Transverse colon (tissue), 4 donors: ENCODE data around the gene ZDBF2. TPM values are rescaled to one million over a fixed set of nuclear protein-coding genes. Genes with fewer than 3 reads are reported as not detected.

Experiments used
- DNase-seq: peaks from one replicate; pipeline ENCODE4 v3.0.0-alpha.2; 2019
- H3K27ac ChIP-seq, 4 donors: fragments of 200-600 bp; sonication (generic); 2 replicates each; pipeline ENCODE4 v1.5.1; 2016 to 2018; ENCODE audit warnings: inconsistent platforms in 4 of 4
- H3K27me3 ChIP-seq: fragments of 200-600 bp; sonication (generic); 2 replicates; pipeline ENCODE4 v1.5.1; 2017; ENCODE audit warnings: inconsistent platforms
- H3K36me3 ChIP-seq, 4 donors: fragments of 200-600 bp; sonication (generic); 2 replicates each; pipeline ENCODE4 v1.5.1; 2017 to 2019; ENCODE audit warnings: inconsistent platforms in 4 of 4
- H3K4me1 ChIP-seq, 4 donors: fragments of 200-600 bp; sonication (generic); 2 replicates each; pipeline ENCODE4 v1.5.1; 2017 to 2020; ENCODE audit warnings: inconsistent platforms in 4 of 4
- H3K4me3 ChIP-seq, 4 donors: fragments of 200-600 bp; sonication (generic); 1 replicate in 1 of 4; 2 replicates in 3 of 4; pipeline versions ENCODE4 v1.5.1 to v1.6.1; 2017 to 2019; ENCODE audit warnings: inconsistent platforms in 4 of 4
- H3K9me3 ChIP-seq, 2 donors: fragments of 200-600 bp; sonication (generic); 2 replicates each; pipeline ENCODE4 v1.5.1; 2017 to 2019; ENCODE audit warnings: inconsistent platforms in 2 of 2
- EP300 ChIP-seq: sonication (generic); formaldehyde crosslinking; IDR thresholded peaks from one replicate; pipeline ENCODE4 v1.6.1; 2017; ENCODE audit warnings: antibody characterized with exemption, low read depth
- POLR2A ChIP-seq: fragments of 450-650 bp; IDR thresholded peaks from one replicate; pipeline ENCODE4 v1.6.1; 2016; ENCODE audit warnings: antibody characterized with exemption, mild to moderate bottlenecking, moderate library complexity
- POLR2AphosphoS5 ChIP-seq, 3 donors: sonication (generic); formaldehyde crosslinking; IDR thresholded peaks; one replicate each; pipeline ENCODE4 v1.6.1; 2016; ENCODE audit warnings: antibody characterized with exemption in 3 of 3
- WGBS, 2 donors: methylation state at CpG; one replicate each; pipeline ENCODE4 v1.1.5; 2018; ENCODE audit warnings: low coverage in 1 of 2; 5-methylcytosine and 5-hydroxymethylcytosine counted together
- in situ Hi-C, 4 donors: fragments of 200-750 bp; cut with MboI; loops; one replicate each; pipeline versions ENCODE4 v1.15.0 to v1.15.1; 2017; ENCODE audit warnings: low sequenced_read_pairs in 3 of 4, low pct_ligation_motif_present in 1 of 4, low pct_unique_long_range_greater_than_20kb in 1 of 4
- intact Hi-C: fragments of 100-400 bp; cut with DNase I; formaldehyde crosslinking; loops from one replicate; pipeline ENCODE4 v1.15.1; 2023; ENCODE audit warnings: low total_unique reads
- total RNA-seq, 4 donors: library from RNA; depleted of rRNA; stranded (reverse); fragments of >200 nt; gene quantifications; one replicate each; pipeline ENCODE4 v1.1.0, GENCODE V29; 2016
- TF ChIP-seq, protein P1 (sequence below), 5 experiments: fragments of 200-600 bp in 3 of 5; fragments of 450-650 bp in 2 of 5; sonication (generic) in 3 of 5; IDR thresholded peaks; 1 replicate in 2 of 5; 2 replicates in 3 of 5; pipeline ENCODE4 v1.5.1; 2016 to 2017; ENCODE audit warnings: antibody characterized with exemption in 5 of 5, inconsistent platforms in 3 of 5, mild to moderate bottlenecking in 2 of 5, moderate library complexity in 1 of 5

ZDBF2 gene
- total RNA-seq, 4 donors from 2014 or later = 2.2 to 9.4 (median 6.6) TPM

DNA sequence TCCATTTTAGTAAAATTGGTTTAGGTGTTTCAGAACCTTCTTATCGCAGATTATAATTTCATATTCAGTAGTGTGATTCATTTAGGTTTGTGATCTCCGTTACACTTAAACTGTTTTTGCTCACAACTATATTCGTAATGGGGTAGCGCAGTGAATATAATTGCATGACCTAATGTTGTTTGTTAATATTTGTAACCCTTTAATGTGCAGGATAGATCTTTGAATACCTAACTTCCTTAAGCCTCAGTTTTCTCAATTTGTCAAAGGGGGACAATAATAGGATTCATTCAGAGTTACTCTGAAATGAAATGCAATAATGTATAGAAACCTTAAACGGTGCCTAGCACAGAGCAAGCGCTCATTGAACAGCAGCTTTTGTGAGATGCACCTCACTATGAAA, 558 bp upstream of the ZDBF2 start:
- peak overlapping the region in 2 of 4 donors; percentile 66 to 83 for H3K27ac ChIP-seq
- no peak for DNase-seq

DNA sequence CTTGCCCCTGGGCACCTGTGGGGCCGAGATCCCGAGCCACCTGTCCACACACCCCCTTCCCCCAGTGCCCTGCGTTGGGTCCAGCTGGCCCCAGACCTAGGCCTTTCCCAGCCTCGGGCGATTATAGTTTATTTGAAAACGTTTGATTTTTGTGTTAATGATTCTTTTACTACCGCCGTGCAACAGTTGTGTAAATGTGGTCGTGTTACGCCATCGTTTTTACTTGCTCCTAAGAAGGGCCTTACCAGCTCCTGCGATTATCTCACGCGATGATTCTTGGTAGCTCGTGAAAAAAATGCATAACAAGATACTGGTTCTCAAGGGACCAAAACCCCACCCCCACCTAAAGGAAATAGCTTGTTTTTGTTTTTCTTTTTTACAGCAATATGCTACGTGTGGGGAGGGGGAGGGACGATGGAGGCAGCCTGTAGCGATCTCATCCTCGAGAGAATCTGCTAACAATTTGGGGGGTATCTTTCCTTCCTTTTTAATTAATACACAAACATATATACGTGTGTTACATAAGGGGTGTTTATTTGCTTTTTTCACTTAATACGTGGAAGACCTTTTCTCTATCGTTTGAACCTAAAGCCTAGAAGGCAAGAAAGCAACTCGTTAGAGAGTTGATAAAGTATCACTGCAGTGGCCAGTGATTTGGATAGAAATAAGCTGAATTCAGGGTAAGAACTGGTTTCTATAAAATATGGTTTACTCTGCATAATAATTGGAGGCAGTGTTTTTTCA, 1.0 kb downstream of the ZDBF2 start:
- DNase-seq = no peak
- Histone ChIP-seq H3K27me3 (peaks cover 96% of the 10 kb centered on the region), H3K9me3 (no peaks in the 10 kb centered on the region), H3K27ac (peak overlapping the region; percentile 46 to 83 (median 66)), H3K36me3 (no peaks in the 10 kb centered on the region), H3K4me1 (peaks cover 0 to 18% (median 8%) of the 10 kb centered on the region in 4 donors), H3K4me3 (peak overlapping the region; percentile 54 to 75 (median 68))
- intact Hi-C loops (no loop called here), in situ Hi-C loops (no loop called here)
- TF ChIP-seq, protein P1, sequence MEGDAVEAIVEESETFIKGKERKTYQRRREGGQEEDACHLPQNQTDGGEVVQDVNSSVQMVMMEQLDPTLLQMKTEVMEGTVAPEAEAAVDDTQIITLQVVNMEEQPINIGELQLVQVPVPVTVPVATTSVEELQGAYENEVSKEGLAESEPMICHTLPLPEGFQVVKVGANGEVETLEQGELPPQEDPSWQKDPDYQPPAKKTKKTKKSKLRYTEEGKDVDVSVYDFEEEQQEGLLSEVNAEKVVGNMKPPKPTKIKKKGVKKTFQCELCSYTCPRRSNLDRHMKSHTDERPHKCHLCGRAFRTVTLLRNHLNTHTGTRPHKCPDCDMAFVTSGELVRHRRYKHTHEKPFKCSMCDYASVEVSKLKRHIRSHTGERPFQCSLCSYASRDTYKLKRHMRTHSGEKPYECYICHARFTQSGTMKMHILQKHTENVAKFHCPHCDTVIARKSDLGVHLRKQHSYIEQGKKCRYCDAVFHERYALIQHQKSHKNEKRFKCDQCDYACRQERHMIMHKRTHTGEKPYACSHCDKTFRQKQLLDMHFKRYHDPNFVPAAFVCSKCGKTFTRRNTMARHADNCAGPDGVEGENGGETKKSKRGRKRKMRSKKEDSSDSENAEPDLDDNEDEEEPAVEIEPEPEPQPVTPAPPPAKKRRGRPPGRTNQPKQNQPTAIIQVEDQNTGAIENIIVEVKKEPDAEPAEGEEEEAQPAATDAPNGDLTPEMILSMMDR (IDR thresholded peaks at IDR 0.05) = no peak
- TF ChIP-seq POLR2A (no peak), POLR2AphosphoS5 (IDR thresholded peaks at IDR 0.05) (no peak), EP300 (no peak)
- WGBS, 2 donors = 4 to 8% methylated on average over 18 to 20 of the region's 23 CpGs

More for the DNA sequence above, 558 bp upstream of the ZDBF2 start:
- intact Hi-C loops = no loop called here
- in situ Hi-C loops = no loop called here
- no peaks in the 10 kb centered on the region for H3K9me3 ChIP-seq
- peaks cover 0 to 18% (median 8%) of the 10 kb centered on the region in 4 donors for H3K4me1 ChIP-seq
- 37% methylated on average over 6 of the region's 6 CpGs for WGBS, 2 donors
- no peaks in the 10 kb centered on the region for H3K36me3 ChIP-seq
- TF ChIP-seq POLR2A = no peak
- TF ChIP-seq, protein P1 (IDR thresholded peaks at IDR 0.05) = no peak
- H3K4me3 ChIP-seq = peak overlapping the region in 3 of 4 donors; percentile 54 to 75 (median 69)
- peaks cover 97% of the 10 kb centered on the region for H3K27me3 ChIP-seq

DNA sequence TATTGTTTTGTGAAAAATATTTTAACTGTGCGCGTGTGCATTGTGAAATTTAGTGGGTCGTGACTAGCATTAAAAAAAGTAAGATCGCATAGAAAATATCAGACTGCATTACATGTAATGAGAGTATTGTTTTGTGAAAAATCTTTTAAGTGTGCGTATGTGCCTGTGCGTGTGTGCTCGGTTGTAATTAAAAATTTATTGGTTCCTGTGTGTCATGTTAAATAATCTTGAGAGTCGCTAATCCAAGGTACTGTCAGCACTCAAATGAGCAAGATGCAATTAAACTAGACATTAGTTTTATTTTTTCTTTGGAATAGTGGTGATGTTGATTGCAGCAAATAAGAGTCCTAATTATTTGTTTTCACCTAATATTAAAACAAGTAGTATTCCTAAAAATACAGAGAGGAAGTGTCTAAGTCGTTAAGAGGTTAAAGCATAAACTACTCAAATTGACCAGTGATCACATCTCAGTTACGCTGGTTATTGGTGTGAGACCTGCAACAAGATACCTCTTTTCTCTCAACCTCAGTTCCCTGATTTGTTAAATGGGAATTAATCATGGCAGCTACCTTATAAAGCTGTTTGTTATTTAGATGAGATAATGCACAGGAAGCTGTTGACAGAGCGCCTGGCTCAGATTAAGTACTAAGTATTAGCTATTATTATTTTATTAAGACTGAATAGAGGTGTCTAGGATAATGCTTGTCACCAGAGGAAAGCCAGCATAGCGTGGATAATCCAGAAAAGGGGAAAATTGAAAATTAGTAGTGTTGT, 1.9 kb downstream of the ZDBF2 start:
- no peak overlapping the region for H3K27ac ChIP-seq
- 49 to 55% methylated on average over 12 of the region's 12 CpGs for whole genome bisulfite sequencing, 2 donors
- H3K36me3 ChIP-seq = no peaks in the 10 kb centered on the region
- H3K9me3 ChIP-seq = no peaks in the 10 kb centered on the region
- intact Hi-C loops (no loop called here), in situ Hi-C loops (no loop called here)
- peak overlapping the region in 1 of 4 donors; percentile 75 for H3K4me3 ChIP-seq
- peaks cover 0 to 18% (median 8%) of the 10 kb centered on the region in 4 donors for H3K4me1 ChIP-seq
- no peak for DNase-seq
- H3K27me3 ChIP-seq = peaks cover 89% of the 10 kb centered on the region
- TF ChIP-seq POLR2A (no peak), EP300 (no peak), POLR2AphosphoS5 (IDR thresholded peaks at IDR 0.05) (no peak)
- TF ChIP-seq, protein P1 (IDR thresholded peaks at IDR 0.05) = no peak

DNA sequence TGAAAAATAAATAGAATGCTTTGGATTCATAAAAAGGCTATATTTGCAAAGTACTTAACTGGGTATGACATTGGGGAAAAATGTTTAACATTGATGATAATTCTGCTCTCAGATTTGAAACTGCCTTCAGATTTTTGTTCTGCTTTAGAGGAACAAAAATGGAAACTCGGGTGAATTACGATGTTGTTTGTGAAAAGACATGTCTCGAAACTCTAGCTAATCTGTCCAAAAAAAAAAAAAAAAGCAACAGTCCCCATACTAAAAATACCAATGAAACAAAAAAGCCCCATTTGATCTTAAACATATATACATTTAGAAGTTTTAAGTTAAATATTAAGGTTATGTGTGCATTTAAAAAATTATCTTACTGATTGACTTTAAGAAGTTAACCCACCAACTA, 3.0 kb downstream of the ZDBF2 start:
- 41 to 47% methylated on average over 3 of the region's 3 CpGs for WGBS, 2 donors
- H3K27me3 ChIP-seq = peaks cover 77% of the 10 kb centered on the region

More for the DNA sequence above, 3.0 kb downstream of the ZDBF2 start:
- in situ Hi-C loops = no loop called here
- intact Hi-C loops = no loop called here
- Histone ChIP-seq H3K27ac (no peak overlapping the region), H3K9me3 (no peaks in the 10 kb centered on the region), H3K4me1 (peaks cover 0 to 18% (median 8%) of the 10 kb centered on the region in 4 donors), H3K36me3 (no peaks in the 10 kb centered on the region), H3K4me3 (no peak overlapping the region)
- TF ChIP-seq EP300 (no peak), POLR2AphosphoS5 (IDR thresholded peaks at IDR 0.05) (no peak), POLR2A (no peak)
- TF ChIP-seq, protein P1 (IDR thresholded peaks at IDR 0.05) = no peak
- no peak for DNase-seq
